Activated naive CD8-positive, alpha-beta T cell treated with anti-CD3 and anti-CD28 coated beads for 36 hours (primary cell): Measurements from ENCODE around the gene BRPF1. TPM values are rescaled to one million over a fixed set of nuclear protein-coding genes. Genes with fewer than 3 reads are reported as not detected.

Experiments used
- DNase-seq: peaks from one replicate; pipeline ENCODE4 v3.0.0; 2021
- H3K27ac Mint-ChIP-seq: one replicate; pipeline ENCODE4 v1.8.0; 2022; ENCODE audit warnings: mild to moderate bottlenecking, moderate library complexity, mixed read lengths
- H3K27me3 Mint-ChIP-seq: one replicate; pipeline ENCODE4 v1.8.0; 2022; ENCODE audit warnings: mild to moderate bottlenecking, mixed read lengths
- H3K36me3 Mint-ChIP-seq: one replicate; pipeline ENCODE4 v1.8.0; 2021; ENCODE audit warnings: mild to moderate bottlenecking, mixed read lengths
- H3K4me1 Mint-ChIP-seq: one replicate; pipeline ENCODE4 v1.8.0; 2021; ENCODE audit warnings: mixed read lengths
- H3K4me3 Mint-ChIP-seq: one replicate; pipeline ENCODE4 v1.8.0; 2022; ENCODE audit warnings: mild to moderate bottlenecking, moderate library complexity, mixed read lengths
- H3K9me3 Mint-ChIP-seq: one replicate; pipeline ENCODE4 v1.8.0; 2022; ENCODE audit warnings: mixed read lengths
- total RNA-seq, 2 experiments: library from RNA; stranded (reverse); gene quantifications; one replicate each; pipeline ENCODE4 v1.2.3, GENCODE V29; 2021

Gene BRPF1
- total RNA-seq, 2 experiments from 2014 or later = 39.4 to 40.1 TPM

GRCh38 chr3:9793161-9793781 is 61.7 kb downstream of the BRPF1 start:
- peaks cover 41% of the 10 kb centered on the region for H3K36me3 Mint-ChIP-seq
- no peak for DNase-seq
- peak overlapping the region; percentile 98 for H3K4me3 Mint-ChIP-seq
- peaks cover 47% of the 10 kb centered on the region for H3K4me1 Mint-ChIP-seq
- H3K27me3 Mint-ChIP-seq = no peaks in the 10 kb centered on the region
- no peaks in the 10 kb centered on the region for H3K9me3 Mint-ChIP-seq
- H3K27ac Mint-ChIP-seq = peak overlapping the region; percentile 99

GRCh38 chr3:9794400-9794799 is 62.9 kb downstream of the BRPF1 start:
- H3K27me3 Mint-ChIP-seq = no peaks in the 10 kb centered on the region
- DNase-seq = no peak
- peak overlapping the region; percentile 98 for H3K4me3 Mint-ChIP-seq
- H3K4me1 Mint-ChIP-seq = peaks cover 41% of the 10 kb centered on the region
- no peaks in the 10 kb centered on the region for H3K9me3 Mint-ChIP-seq
- H3K27ac Mint-ChIP-seq = peak overlapping the region; percentile 99
- H3K36me3 Mint-ChIP-seq = peaks cover 37% of the 10 kb centered on the region

DNA sequence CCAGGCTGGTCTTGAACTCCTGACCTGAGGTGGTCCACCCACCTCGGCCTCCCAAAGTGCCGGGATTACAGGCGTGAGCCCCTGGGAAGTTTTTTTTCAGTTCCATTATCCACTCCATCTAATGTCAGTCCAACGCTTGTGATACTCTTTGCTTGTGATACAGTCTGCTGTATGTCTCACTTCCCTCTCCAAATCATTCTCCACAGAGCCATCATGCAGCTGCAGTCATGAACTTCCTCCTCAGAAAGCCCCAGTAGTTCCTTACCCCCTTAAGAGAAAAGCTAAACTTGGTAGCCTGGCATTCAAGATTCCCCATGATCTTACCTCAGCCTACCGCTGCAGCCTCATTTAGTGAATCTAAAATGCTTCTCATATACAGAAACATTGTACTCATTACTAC is 63.7 kb downstream of the BRPF1 start:
- Mint-ChIP-seq H3K9me3 (no peaks in the 10 kb centered on the region), H3K4me3 (peak overlapping the region; percentile 66), H3K27me3 (no peaks in the 10 kb centered on the region), H3K27ac (peak overlapping the region; percentile 69), H3K36me3 (peaks cover 38% of the 10 kb centered on the region), H3K4me1 (peaks cover 38% of the 10 kb centered on the region)
- DNase-seq = no peak

- no peak for DNase-seq
- Mint-ChIP-seq H3K36me3 (peaks cover 40% of the 10 kb centered on the region), H3K4me3 (no peak overlapping the region), H3K27me3 (no peaks in the 10 kb centered on the region), H3K4me1 (peaks cover 27% of the 10 kb centered on the region), H3K9me3 (no peaks in the 10 kb centered on the region), H3K27ac (no peak overlapping the region)
Measured at GRCh38 chr3:9797196-9797945, 65.8 kb downstream of the BRPF1 start.

Other genes with a start within 250 kb of the BRPF1 start
- gene LHFPL4, start 177.9 kb upstream of the BRPF1 start, total RNA-seq = not detected
- gene MTMR14, start 82.2 kb upstream of the BRPF1 start, total RNA-seq = 10 to 100 TPM; 40.5 to 41.0 TPM
- gene CPNE9, start 27.9 kb upstream of the BRPF1 start, total RNA-seq = not detected
- 10 to 100 TPM; 27.0 to 30.0 TPM for gene OGG1, start 18.2 kb downstream of the BRPF1 start, total RNA-seq
- 10 to 100 TPM; 24.8 to 25.7 TPM for gene CAMK1, start 38.2 kb downstream of the BRPF1 start, total RNA-seq
- 10 to 100 TPM; 49.5 to 50.8 TPM for gene TADA3, start 60.7 kb downstream of the BRPF1 start, total RNA-seq
- 100 to 1,000 TPM; 251 to 253 TPM for gene ARPC4, start 61.3 kb downstream of the BRPF1 start, total RNA-seq
- 10 to 100 TPM; 22.7 to 23.8 TPM for gene TTLL3, start 78.5 kb downstream of the BRPF1 start, total RNA-seq
- 10 to 100 TPM; 69.2 to 71.2 TPM for gene RPUSD3, start 112.3 kb downstream of the BRPF1 start, total RNA-seq
- under 1 TPM in 1 of 2 experiments, not detected in 1; 0.18 TPM for gene CIDEC, start 148.5 kb downstream of the BRPF1 start, total RNA-seq
- 10 to 100 TPM; 49.0 to 49.2 TPM for gene JAGN1, start 158.9 kb downstream of the BRPF1 start, total RNA-seq
- gene IL17RE, start 171.1 kb downstream of the BRPF1 start, total RNA-seq = 1 to 10 TPM; 1.2 to 1.8 TPM
- under 1 TPM; 0.36 to 0.60 TPM for gene IL17RC, start 185.4 kb downstream of the BRPF1 start, total RNA-seq
- gene CRELD1, start 202.1 kb downstream of the BRPF1 start, total RNA-seq = 1 to 10 TPM; 7.9 to 10.0 TPM
- gene PRRT3, start 220.7 kb downstream of the BRPF1 start, total RNA-seq = 1 to 10 TPM; 8.0 to 8.6 TPM